ENCODE results near the gene ULK2. TPM values are rescaled to one million over a fixed set of nuclear protein-coding genes. Genes with fewer than 3 reads are reported as not detected.

ULK2 gene
- polyA plus RNA-seq, 1 of the 3 experiments (the other 2 are of a cell fraction): 18.0 TPM

- POLR2A ChIA-PET: no interaction called here
- H3K9ac ChIP-seq: no peak overlapping the region
- H3F3A ChIP-seq (replicated peaks; ENCODE audit: insufficient read depth): peaks cover 4% of the 10 kb centered on the region
Measured at GRCh38 chr17:19897903-19898302, 30.2 kb upstream of the ULK2 start.

GRCh38 chr17:19897090-19897837, 29.5 kb upstream of the ULK2 start:
- WGBS (ENCODE audit: low lambda C conversion rate): 83% methylated on average over 8 of the region's 8 CpGs
- no peaks in the 10 kb centered on the region for H3K79me2 ChIP-seq (ENCODE audit: insufficient read depth)
- no peak overlapping the region for H3K9ac ChIP-seq
- no peaks in the 10 kb centered on the region for H3K9me2 ChIP-seq
- no peak overlapping the region for H2AFZ ChIP-seq (ENCODE audit: low read depth)
- H3K4me2 ChIP-seq: no peak overlapping the region
- no peak for TF ChIP-seq FOXJ3 (CRISPR knock-in tag; IDR thresholded peaks at IDR 0.05)
- TF ChIP-seq REST (IDR thresholded peaks at IDR 0.05; ENCODE audit: low read depth, low read length): no peak
- no peak overlapping the region for H3K4me3 ChIP-seq (ENCODE audit: low read depth in 2 of 2, low read length in 1 of 2)
- H3K27ac ChIP-seq (ENCODE audit: low read depth in 2 of 2, low read length in 1 of 2): peak overlapping the region in 1 of 2 experiments; percentile 79; a peak in 2 of 4 replicates
- no peaks in the 10 kb centered on the region for H4K20me1 ChIP-seq (ENCODE audit: insufficient read depth)
- H3K9me3 ChIP-seq: no peaks in the 10 kb centered on the region
- ChIA-PET CTCF (no interaction called here), POLR2A (no interaction called here)
- no peaks in the 10 kb centered on the region for H3K27me3 ChIP-seq (ENCODE audit: insufficient read depth)
- H3K36me3 ChIP-seq (replicated peaks in 1 of 2; ENCODE audit: control insufficient read depth in 1 of 2, insufficient read depth in 2 of 2, low read length in 1 of 2): peaks cover 9 to 21% of the 10 kb centered on the region in 2 experiments
- peaks cover 4% of the 10 kb centered on the region for H3F3A ChIP-seq (replicated peaks; ENCODE audit: insufficient read depth)
- no peak for DNase-seq
- peaks cover 0 to 13% of the 10 kb centered on the region in 2 experiments; a peak in 3 of 4 replicates for H3K4me1 ChIP-seq (ENCODE audit: control insufficient read depth in 1 of 2, insufficient read depth in 2 of 2, low read depth in 1 of 2, low read length in 1 of 2)

More at GRCh38 chr17:19897903-19898302, 30.2 kb upstream of the ULK2 start:
- TF ChIP-seq JUND (IDR thresholded peaks at IDR 0.05) (peak; percentile 65), PBX3 (IDR thresholded peaks at IDR 0.05) (peak; percentile 63), FOSL2 (IDR thresholded peaks at IDR 0.05; ENCODE audit: borderline replicate concordance, low read depth) (peak; percentile 61; the same call in 1 of the 2 replicates)
- TF ChIP-seq, protein P1, sequence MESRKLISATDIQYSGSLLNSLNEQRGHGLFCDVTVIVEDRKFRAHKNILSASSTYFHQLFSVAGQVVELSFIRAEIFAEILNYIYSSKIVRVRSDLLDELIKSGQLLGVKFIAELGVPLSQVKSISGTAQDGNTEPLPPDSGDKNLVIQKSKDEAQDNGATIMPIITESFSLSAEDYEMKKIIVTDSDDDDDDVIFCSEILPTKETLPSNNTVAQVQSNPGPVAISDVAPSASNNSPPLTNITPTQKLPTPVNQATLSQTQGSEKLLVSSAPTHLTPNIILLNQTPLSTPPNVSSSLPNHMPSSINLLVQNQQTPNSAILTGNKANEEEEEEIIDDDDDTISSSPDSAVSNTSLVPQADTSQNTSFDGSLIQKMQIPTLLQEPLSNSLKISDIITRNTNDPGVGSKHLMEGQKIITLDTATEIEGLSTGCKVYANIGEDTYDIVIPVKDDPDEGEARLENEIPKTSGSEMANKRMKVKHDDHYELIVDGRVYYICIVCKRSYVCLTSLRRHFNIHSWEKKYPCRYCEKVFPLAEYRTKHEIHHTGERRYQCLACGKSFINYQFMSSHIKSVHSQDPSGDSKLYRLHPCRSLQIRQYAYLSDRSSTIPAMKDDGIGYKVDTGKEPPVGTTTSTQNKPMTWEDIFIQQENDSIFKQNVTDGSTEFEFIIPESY (IDR thresholded peaks at IDR 0.05; ENCODE audit: borderline replicate concordance, low read depth): no peak
- peak overlapping the region; percentile 43; the same call in 1 of the 2 replicates for H3K4me2 ChIP-seq
- H2AFZ ChIP-seq (ENCODE audit: low read depth): no peak overlapping the region
- no peak overlapping the region for H3K4me3 ChIP-seq (ENCODE audit: low read depth in 2 of 2, low read length in 1 of 2)
- H4K20me1 ChIP-seq (ENCODE audit: insufficient read depth): no peaks in the 10 kb centered on the region
- no peaks in the 10 kb centered on the region for H3K79me2 ChIP-seq (ENCODE audit: insufficient read depth)
- peaks cover 0 to 13% of the 10 kb centered on the region in 2 experiments; a peak in 3 of 4 replicates for H3K4me1 ChIP-seq (ENCODE audit: control insufficient read depth in 1 of 2, insufficient read depth in 2 of 2, low read depth in 1 of 2, low read length in 1 of 2)
- H3K9me2 ChIP-seq: no peaks in the 10 kb centered on the region
- H3K9me3 ChIP-seq: no peaks in the 10 kb centered on the region
- WGBS (ENCODE audit: low lambda C conversion rate): 100% methylated on average over 2 of the region's 2 CpGs
- H3K27ac ChIP-seq (ENCODE audit: low read depth in 2 of 2, low read length in 1 of 2): peak overlapping the region in 1 of 2 experiments; percentile 79; a peak in 2 of 4 replicates
- CTCF ChIA-PET: no interaction called here
- H3K36me3 ChIP-seq (replicated peaks in 1 of 2; ENCODE audit: control insufficient read depth in 1 of 2, insufficient read depth in 2 of 2, low read length in 1 of 2): peaks cover 9 to 25% of the 10 kb centered on the region in 2 experiments
- DNase-seq: no peak
- H3K27me3 ChIP-seq (ENCODE audit: insufficient read depth): no peaks in the 10 kb centered on the region

All from SK-N-SH (cell line).